GM21529 (cell line): ENCODE measurements around the gene HSD17B12.
"Not testable (repeated sequence)": the region's sequence is repeated elsewhere in the genome, so short reads cannot be mapped to it uniquely, and the experiment has no call there.

Experiments used
- ATAC-seq: cut with Tn5 transposase; IDR thresholded peaks from one replicate; pipeline ENCODE4 v1.9.1; 2021; ENCODE audit not compliant: unreplicated experiment

HSD17B12 gene

DNA sequence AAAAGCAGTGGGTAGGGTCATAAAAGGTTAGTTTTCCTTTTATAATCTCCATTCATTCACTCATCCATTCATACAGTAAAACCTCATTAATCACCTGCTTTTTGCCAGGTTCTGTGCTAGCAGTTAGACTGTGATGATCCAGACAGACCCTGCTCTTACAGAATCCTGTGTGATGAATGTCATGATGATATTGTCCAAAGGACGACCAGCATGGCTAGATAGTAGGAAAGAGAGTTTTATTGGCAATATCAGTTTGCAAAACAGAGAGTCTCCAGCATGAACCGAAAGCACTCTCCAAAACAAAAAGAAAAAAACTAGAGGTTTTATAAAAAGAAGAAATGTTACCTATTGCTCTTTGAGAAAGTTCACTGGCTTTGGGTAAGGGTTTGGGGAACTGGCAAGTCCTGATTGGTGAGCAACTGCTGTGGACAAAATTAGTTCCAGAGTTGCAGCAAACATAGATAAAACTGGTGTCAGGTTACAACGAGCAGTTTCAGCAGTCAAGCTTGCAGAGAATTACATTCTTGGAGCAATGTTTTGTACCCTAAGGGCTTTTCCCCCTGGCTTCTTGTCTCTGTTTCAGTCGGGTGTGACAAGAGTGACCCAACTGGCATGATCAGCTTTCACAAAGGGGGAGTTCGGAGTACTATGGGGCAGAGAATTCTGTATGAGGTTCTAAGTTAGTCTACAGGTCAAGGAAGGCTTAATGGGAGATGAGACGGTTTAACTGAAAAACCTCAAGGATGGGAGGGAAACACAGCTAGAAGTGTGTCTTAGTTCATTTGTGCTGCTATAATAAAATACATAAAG is 58.3 kb downstream of the HSD17B12 start:
- no peak for ATAC-seq

DNA sequence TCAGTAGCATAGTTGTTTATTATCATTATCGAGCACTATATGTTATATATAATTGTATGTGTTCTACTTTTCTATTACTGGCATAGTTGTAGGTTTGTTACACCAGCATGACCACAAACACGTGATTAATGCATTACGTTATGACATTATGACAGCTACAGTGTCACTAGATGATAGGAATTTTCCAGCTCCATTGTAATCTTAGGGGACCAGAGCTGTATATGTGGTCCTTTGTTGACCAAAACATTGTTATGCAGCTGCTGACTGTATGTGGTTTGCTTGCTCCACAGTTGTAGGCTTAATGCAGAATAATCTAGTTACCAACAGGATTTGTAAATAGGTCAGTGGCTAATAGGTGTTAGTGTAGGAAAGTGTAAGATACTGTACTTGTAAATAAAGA is 66.1 kb downstream of the HSD17B12 start:
- no peak for ATAC-seq

DNA sequence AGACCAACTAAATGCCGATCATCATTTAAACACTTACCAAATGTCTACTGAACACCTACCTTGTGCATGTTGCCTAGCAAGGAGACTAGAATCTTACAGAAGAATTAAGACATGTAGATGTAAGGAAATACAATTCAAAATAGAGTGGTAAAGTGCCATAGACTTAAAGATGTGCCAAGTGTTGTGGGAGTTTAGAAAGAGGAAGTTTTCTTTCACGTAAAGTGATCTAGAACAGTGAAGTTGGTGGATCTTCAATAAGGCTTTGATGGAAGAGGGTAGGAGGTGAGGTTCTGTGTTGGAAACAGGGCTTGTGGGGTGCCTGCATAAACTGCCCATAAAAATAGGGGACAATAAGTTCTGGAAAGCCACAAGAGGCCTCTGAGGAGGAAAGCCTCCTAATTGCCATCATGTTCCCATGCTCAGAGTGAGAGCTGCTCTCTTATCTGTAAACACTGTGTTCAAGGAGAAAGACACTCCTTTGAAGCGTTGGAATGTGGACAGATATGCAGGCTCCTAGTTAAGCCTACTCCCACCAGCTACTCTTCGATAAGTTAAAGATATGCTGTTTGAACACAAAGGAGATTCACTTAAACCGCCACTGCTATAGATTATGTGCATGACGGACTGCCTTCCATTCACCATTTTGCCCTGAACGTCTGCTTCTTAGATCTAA is 66.7 kb downstream of the HSD17B12 start:
- no peak for ATAC-seq

DNA sequence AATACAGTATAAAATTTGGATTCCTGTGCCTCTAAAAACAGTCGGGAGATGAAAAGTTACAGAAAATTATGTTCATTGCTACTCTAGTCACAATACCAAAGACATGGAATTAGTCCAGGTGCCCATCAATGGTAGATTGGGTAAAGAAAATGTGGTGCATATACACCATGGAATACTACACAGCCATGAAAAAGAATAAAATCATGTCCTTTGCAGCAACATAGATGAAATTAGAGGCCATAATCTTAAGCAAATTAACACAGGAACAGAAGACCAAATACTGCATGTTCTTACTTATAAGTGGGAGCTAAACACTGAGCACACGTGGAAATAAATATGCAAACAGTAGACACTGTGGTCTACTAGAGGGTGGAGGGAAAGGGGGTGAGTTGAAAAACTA is 67.6 kb downstream of the HSD17B12 start:
- ATAC-seq, result no peak

DNA sequence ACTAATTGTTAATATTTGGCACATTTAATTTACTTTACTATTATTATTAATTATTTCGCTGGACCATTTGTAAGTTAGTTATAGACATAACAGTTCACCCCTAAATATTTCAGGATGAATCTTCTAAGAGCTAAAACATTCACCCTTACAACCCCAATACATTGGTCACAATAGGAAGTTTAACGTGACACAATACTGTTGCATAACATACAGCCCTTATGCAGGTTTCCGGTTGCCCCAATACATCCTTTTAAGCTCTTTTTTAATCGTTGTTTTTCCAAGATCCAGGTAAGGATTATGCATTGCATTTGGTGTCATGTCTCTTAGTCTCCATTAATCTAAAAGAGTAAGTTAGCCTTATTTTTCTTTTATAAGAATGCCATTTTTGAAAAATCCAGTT is 71.2 kb downstream of the HSD17B12 start:
- ATAC-seq, result no peak

DNA sequence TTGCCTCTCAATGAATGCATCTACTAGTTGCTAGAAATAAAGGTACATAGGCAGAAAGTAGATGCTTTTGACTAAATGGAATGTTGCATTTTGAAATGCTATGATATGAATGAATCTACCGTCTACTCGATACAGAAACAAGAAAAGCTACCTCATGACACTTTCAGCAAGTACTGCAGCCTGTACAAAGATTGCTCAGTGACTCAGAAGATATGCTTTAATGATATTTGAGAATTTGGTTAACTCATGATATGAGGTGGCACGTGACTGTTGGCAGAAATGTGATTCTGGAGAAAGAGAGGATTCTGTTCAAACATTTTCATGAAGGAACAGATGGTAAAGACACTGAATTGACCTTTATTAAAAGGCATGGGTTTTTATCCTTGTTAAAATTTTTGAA is 76.0 kb downstream of the HSD17B12 start:
- no peak for ATAC-seq

DNA sequence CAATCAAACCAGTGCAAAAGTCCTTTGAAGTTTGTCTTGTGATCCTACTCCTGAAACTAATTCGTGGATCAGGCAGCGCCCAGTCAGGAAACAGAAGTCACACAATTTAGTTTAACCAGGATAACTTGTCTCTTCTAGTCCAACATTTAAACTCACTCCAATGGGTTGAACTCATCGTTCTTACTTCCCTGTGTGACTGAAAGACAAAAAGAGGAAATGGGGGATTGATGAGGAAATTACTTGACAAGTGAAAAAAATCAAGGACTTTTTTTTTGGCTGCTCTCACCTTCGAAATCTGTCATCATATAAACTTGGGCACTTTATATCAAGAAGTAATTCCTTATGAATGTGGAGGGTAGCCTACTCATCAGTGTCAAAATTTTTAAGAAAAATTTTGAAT is 78.4 kb downstream of the HSD17B12 start:
- ATAC-seq, result no peak

DNA sequence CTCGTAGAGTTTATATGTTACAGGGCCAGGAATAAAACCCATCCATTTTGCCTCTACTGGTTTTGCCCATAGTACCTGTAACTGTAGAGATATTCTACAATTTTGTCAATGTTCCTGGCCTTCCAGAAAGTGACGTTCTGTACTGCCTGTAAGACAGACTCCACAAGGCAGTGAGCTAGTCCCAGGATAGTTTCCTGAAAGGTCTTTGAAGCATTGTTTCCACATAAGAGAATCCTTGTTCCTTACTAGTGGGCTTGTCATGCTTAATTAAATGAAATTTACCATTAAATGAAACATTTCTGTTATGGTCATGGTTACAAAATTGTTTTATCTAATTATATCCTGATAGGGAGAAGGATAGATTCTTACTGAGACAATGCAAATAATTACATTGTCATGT is 80.4 kb downstream of the HSD17B12 start:
- ATAC-seq, result no peak

DNA sequence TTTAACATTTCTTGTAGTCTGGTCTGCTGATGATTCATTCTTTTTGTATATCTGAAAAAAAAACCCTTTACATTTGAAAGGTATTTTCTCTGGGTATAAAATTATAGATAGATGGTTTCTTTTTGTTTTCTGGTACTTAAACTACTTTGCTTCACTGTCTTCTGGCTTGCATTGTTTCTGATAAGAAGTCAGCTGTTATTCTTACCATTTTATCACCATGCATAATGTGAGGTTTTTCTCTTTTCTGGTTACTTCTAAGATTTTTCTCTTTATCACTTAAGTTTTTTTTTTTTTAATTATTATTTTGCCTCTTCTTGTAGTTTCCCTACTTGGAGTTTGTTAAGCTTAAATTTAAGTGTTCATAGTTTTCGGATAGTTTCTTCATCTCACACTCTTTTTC is 84.7 kb downstream of the HSD17B12 start:
- ATAC-seq, result no peak

DNA sequence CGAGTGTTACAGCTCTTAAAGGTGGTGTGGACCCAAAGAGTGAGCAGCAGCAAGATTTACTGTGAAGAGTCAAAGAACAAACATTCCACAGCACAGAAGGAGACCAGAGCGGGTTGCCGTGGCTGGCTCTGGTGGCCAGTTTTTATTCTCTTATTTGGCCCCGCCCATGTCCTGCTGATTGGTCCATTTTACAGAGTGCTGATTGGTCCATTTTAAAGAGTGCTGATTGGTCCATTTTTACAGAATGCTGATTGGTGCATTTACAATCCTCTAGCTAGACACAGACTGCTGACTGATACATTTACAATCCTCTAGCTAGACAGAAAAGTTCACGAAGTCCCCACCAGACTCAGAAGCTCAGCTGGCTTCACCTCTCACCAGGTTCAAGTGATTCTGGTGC is 88.1 kb downstream of the HSD17B12 start:
- ATAC-seq, result not testable (repeated sequence)

DNA sequence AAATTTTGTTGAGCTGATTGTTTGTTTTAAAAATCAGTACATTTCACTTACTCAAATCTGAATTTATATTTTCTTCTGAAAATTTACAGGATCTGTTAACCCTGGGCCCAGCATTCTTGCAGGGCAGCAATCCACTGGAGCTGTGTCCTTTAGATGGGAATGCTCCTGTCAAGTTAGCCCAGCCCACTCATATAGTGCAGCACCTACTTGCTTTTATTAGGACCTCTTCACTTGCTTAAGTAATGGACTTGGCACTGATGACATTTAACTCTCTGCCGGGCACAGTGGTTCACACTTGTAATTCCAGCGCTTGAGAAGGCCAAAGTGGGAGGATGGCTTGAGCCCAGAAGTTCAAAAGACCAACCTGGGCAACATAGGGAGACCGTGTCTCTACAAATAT is 89.6 kb downstream of the HSD17B12 start:
- ATAC-seq, result no peak

DNA sequence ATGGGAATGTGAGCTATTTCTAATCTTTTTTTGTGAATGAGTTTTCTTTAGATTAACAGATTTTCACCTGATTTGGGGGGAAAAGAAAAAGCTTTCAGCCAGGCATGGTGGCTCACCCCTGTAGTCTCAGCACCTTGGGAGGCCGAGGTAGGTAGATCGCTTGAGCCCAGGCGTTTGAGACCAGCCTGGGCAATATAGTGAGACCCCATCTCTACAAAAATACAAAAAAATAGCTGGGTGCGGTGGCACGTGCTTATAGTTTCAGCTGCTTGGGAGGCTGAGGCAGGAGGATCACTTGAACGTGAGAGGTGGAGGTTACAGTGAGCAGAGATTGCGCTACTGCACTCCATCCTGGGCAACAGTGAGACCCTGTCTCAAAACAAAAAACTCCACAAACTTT is 92.2 kb downstream of the HSD17B12 start:
- ATAC-seq, result no peak

DNA sequence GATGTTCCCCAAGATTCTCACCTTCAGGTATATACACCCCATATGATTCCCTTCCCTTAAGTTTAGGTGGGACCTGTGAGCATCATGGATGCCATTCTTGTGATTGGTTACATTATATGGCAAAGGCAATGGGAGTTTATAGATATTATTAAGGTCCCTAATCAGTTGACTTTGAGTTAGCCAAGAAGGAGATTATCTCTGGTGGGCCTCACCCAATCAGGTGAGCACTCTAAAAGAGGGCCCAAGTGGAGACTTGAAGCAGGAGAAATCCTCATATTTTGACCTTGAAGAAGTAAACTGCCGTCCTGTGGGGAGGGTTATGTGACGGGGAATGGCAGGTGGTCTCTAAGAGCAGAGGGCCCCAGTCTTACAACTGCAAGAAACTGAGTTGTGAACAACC is 94.2 kb downstream of the HSD17B12 start:
- ATAC-seq, result no peak

DNA sequence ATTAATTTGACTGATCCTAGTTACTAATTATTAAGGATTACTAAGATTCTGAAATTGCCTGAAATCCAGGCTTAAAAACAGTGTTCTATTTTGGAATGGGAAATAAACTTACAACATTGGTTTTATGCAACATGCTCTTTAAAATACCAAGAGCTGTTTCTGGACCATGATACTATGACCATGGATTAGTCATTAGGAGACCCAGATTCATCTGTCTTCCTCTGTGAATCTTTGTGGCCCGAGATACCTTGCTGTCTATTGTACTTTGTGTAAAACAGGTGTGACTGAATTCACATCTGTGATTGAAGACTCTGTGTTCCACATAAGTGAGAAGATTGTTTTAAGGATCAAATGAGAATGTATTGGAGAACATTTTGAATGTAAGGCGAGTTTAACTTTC is 98.8 kb downstream of the HSD17B12 start:
- ATAC-seq, result no peak

DNA sequence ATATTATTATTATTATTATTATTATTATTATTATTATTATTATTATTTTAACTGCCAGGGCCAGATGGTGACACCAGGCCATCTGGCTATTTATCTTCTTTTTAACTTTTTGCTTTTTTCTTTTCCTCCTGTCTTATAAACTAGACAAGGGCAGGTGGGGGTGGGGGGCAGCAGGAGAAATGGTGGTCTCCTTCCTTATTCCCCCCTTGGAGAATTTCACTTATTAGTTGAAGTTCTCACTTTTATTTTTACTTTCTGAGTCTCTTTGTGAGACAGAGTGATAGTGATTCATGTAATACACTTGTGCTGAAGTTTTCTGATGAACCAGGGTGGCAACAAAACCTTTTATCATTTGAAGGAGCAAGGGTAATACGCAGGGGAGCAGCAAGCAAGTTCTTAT is 103.8 kb downstream of the HSD17B12 start:
- no peak for ATAC-seq

DNA sequence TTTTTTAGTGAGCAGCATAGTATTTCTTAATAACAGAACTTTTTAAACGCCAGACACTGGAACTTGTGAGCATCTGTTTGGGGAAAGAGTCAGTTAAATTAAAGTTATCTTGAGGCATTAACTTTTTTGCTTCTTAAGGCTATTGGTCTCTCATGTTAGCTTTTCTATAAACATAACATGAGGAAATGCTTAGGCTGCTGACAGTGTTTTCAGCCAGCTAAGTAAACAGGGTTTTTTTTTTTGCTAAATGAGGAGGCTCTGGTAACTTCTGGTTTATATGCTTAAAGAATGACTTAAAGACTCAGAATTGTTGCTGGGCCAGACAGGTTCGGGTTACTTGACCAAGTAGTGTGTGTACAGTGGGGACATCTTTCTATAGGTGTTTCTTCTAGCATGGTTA is 104.3 kb downstream of the HSD17B12 start:
- no peak for ATAC-seq

DNA sequence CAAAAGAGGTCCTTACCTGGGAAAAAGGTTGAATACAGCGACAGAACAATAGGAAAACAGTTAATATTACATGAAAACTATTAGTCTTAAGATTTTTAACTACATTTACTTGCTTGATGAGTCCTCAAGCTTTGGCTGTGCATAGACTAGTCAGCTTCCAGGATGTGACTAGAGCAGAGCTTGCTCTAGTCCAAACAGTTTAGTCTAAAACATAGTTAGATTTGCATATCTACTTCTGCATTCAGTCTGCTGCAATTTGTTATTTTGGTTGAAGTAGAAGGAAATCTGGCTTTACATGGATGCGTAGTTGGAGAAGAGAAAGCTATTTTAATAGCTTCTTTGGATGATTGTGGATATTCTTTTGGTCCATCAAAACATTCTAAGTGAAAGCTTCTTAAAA is 104.8 kb downstream of the HSD17B12 start:
- no peak for ATAC-seq

DNA sequence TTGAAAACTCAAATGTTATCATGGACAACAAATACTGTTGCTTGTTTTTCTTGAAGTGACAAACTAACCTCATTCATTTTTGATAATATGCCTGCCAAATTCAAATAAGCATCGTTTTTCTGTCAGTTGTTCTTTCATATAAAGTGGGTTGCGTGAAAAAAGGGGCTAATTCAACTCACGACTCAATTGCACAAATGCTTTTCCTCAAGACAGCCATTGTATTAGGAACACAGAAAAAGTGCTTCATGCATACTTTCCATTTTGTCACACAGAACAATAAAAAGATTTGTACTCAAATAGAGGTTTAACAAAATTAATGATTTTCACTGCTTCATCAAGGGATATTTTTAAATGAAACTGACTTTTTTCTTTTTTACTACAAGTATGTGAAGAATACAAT is 105.5 kb downstream of the HSD17B12 start:
- ATAC-seq, result no peak

DNA sequence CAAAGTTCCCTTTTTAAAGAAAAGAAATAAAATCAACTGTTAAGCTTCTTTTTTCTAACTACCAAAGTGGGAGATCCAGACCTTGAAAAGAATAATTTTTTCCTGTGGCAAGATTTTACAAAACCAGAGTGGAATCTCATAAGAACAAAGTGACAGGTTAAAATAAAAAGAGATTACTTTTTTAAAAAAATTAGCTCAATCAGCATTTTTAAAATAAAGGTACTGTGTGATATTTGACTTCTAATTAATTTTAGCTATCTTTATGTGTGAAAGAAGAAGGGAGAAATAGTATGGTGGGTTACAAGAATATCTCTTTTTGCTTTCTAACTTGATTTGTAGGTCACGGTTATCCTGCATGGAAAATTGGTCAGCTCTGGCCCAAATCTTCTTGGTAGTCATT is 107.3 kb downstream of the HSD17B12 start:
- ATAC-seq, result no peak

DNA sequence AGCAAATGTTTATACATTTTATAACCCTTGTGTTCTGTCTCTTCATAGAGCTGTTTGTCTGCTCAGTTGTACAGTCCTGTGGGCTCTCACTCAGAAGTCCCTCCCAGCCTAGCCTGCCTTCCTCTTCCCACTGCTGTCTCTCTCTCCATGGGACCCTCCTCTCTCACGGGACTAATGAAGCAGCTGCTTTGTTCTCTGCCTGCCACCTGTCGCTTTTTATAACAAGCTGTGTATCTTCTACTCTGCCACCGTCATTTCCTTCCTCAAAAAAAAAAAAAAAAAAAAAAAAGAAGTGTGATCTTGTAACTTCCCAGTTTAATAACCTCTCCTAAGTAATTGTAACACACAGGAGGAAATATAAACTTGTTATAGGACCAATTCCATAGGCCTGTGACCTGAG is 107.9 kb downstream of the HSD17B12 start:
- ATAC-seq, result no peak

DNA sequence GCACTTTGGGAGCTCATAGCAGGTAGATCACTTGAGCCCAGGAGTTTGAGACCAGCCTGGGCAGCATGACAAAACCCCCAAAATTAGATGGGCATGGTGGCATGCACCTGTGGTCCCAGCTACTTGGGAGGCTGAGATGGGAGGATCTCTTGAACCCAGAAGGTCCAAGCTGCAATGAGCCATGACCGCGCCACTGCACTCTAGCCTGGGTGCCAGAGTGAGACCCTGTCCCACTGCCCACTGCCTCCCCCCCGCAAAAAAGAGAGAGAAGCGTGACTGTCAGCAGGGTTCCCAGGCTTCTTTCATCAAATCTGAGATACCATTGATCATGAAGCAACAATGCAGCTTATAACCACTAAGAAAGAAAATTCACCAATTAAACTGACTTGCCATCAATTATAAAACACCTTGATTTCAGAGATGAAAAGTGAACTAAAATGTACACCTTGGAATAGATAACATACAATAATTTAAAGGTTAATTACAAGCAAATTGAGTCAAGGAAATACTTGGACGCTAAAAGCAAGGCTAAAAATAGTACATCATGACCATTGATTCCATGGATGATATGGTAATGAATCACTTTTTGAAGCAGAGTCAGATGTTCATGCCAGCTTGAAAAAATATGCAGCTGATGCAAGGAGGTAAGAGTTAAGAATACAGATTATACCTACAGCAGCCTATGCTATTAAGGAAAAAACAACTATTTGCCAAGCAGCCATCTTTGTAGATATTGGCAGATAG is 109.3 kb downstream of the HSD17B12 start:
- ATAC-seq, result no peak

DNA sequence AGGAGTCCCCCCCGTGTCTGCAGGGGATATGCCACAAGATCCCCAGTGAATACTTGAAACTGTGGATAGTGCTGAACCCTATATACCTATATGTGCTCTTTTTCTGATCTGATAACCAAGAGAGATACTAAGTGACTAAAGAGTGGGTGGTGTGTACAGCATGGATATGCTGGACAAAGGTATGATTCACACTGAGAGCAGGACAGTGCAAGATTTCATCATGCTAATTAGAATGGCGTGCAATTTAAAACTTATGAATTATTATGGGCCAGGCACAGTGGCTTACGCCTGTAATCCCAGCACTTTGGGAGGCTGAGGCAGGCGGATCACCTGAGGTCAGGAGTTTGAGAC is 109.9 kb downstream of the HSD17B12 start:
- ATAC-seq, result no peak
